Osteoblast (primary cell): ENCODE measurements around the gene PIGR. TPM values are rescaled to one million over a fixed set of nuclear protein-coding genes. Genes with fewer than 3 reads are reported as not detected.

ENCODE experiments used
- DNase-seq: peaks from one replicate; pipeline ENCODE4 v3.0.0; 2011; ENCODE audit warnings: low spot score, mixed read lengths; ENCODE audit not compliant: insufficient read length; ENCODE audit errors: missing footprints
- H2AFZ ChIP-seq: 2 replicates; pipeline ENCODE4 v1.6.0; 2011; ENCODE audit warnings: mild to moderate bottlenecking, low read length
- H3K27ac ChIP-seq: 2 replicates; pipeline ENCODE4 v1.5.1; 2011; ENCODE audit warnings: mild to moderate bottlenecking, low read depth, low read length, moderate library complexity
- H3K27me3 ChIP-seq: 2 replicates; pipeline ENCODE4 v1.6.0; 2012; ENCODE audit warnings: mild to moderate bottlenecking, control low read depth, inconsistent platforms, low read length, moderate library complexity; ENCODE audit not compliant: insufficient read depth
- H3K36me3 ChIP-seq: 2 replicates; pipeline ENCODE4 v1.5.1; 2011; ENCODE audit warnings: mild to moderate bottlenecking, low read length, control low read depth, moderate library complexity; ENCODE audit not compliant: insufficient read depth
- H3K4me1 ChIP-seq: 2 replicates; pipeline ENCODE4 v1.5.1; 2011; ENCODE audit warnings: mild to moderate bottlenecking, low read length, control low read depth, moderate library complexity; ENCODE audit not compliant: insufficient read depth
- H3K4me2 ChIP-seq: 2 replicates; pipeline ENCODE4 v1.6.0; 2011; ENCODE audit warnings: mild to moderate bottlenecking, low read length; ENCODE audit not compliant: insufficient read depth
- H3K4me3 ChIP-seq: fragments of 200-600 bp; sonication (generic); 3 replicates; pipeline ENCODE4 v1.5.1; 2012; ENCODE audit warnings: mild to moderate bottlenecking, low read length, inconsistent platforms; ENCODE audit not compliant: insufficient read depth
- H3K79me2 ChIP-seq: 2 replicates; pipeline ENCODE4 v1.6.0; 2012; ENCODE audit warnings: mild to moderate bottlenecking, low read length, control low read depth, inconsistent platforms; ENCODE audit not compliant: insufficient read depth
- H3K9me3 ChIP-seq: 2 replicates; pipeline ENCODE4 v1.5.1; 2011; ENCODE audit warnings: low read depth, low read length, control low read depth
- H4K20me1 ChIP-seq: 2 replicates; pipeline ENCODE4 v1.6.0; 2012; ENCODE audit warnings: mild to moderate bottlenecking, low read length, control low read depth; ENCODE audit not compliant: insufficient read depth
- CTCF ChIP-seq: IDR thresholded peaks from 2 replicates; pipeline ENCODE4 v1.5.1; 2011; ENCODE audit warnings: mild to moderate bottlenecking, low read depth, low read length, moderate library complexity; ENCODE audit errors: extremely low read depth
- total RNA-seq: library from RNA; depleted of rRNA; stranded (reverse); fragments of >200 nt; gene quantifications from 2 replicates; pipeline ENCODE4 v1.2.3, GENCODE V29; 2012

PIGR gene
- total RNA-seq, 1 donor: not detected

DNA sequence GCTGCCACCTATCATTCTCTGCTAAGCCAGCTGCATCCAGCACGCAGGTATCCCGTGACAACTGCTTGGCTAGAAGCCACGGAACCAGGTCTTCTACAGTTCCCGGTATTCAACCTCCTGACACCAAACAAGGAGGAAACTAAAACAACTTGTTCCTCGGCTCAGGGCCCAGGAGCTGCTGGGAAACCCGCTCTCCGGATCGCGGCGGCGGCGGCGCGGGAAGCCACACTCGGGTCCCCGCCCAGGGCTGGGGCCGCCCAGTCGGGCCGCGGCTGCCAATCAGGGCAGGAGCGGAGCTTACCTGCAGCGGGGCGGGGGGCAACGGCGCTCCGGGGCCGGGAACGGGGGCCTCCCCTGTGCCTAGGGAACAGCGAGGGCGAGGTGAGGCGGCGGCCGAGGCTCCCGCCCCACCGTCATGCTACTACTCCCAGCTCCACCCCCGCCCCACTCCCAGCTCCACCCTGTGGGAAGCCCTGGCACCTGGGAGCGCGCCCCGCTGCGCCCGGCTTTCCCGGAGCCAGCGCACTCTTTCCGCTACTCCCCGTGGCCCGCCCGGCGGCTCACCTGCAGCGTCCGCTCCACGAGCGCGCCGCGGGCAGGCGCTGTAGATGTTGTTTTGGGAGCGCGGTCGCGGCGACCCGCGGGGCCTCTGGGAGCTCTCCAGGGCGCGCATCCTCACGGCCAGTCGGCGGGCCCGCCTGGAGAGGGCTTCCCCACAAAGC is 36.9 kb downstream of the PIGR start:
- peak overlapping the region; percentile 74 for H3K4me2 ChIP-seq

DNA sequence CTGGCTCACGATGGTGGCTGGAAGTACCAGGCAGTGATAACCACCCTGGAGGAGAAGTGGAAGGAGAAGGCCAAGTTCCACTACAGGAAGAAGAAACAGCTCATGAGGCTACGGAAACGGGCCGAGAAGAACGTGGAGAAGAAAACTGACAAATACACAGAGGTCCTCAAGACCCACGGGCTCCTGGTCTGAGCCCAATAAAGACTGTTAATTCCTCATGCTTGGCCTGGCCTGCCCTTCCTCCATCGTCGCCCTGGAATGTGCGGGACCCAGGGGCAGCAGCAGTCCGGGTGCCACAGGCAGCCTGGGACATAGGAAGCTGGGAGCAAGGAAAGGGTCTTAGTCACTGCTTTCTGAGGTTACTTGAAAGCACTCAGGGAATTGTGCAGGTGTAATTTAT is 38.2 kb downstream of the PIGR start:
- no peak for TF ChIP-seq CTCF
- Histone ChIP-seq H3K4me3 (no peak overlapping the region), H3K79me2 (no peaks in the 10 kb centered on the region), H3K4me2 (no peak overlapping the region), H3K27ac (no peak overlapping the region), H3K36me3 (no peaks in the 10 kb centered on the region), H3K9me3 (no peaks in the 10 kb centered on the region), H3K27me3 (peaks cover 23% of the 10 kb centered on the region), H4K20me1 (no peaks in the 10 kb centered on the region), H3K4me1 (peaks cover 15% of the 10 kb centered on the region), H2AFZ (no peak overlapping the region)
- DNase-seq: no peak

More for the DNA sequence above, 36.9 kb downstream of the PIGR start:
- Histone ChIP-seq H3K79me2 (no peaks in the 10 kb centered on the region), H3K9me3 (no peaks in the 10 kb centered on the region), H3K36me3 (no peaks in the 10 kb centered on the region), H3K4me1 (peaks cover 14% of the 10 kb centered on the region), H4K20me1 (no peaks in the 10 kb centered on the region), H2AFZ (peak overlapping the region; percentile 70), H3K27me3 (peaks cover 32% of the 10 kb centered on the region), H3K27ac (no peak overlapping the region), H3K4me3 (peak overlapping the region; percentile 65)
- TF ChIP-seq CTCF: no peak
- no peak for DNase-seq

- no peak for DNase-seq
- H3K27ac ChIP-seq: no peak overlapping the region
- no peaks in the 10 kb centered on the region for H3K9me3 ChIP-seq
- H3K4me1 ChIP-seq: peaks cover 15% of the 10 kb centered on the region
- H2AFZ ChIP-seq: no peak overlapping the region
- H3K4me3 ChIP-seq: no peak overlapping the region
- H3K4me2 ChIP-seq: no peak overlapping the region
- peaks cover 18% of the 10 kb centered on the region for H3K27me3 ChIP-seq
- H3K36me3 ChIP-seq: no peaks in the 10 kb centered on the region
- peak; percentile 32 for TF ChIP-seq CTCF
- H4K20me1 ChIP-seq: no peaks in the 10 kb centered on the region
- no peaks in the 10 kb centered on the region for H3K79me2 ChIP-seq
Measured at GRCh38 chr1:206907304-206907991, 38.8 kb downstream of the PIGR start.
